DMS53 treated with DMSO at 0.1 percent for 48 hours (cell line): Measurements from ENCODE around the gene TMEM33.

ENCODE experiments used
- DNase-seq: peaks from one replicate; lab custom pipeline; 2025; ENCODE audit not compliant: unreplicated experiment; lab: John Stamatoyannopoulos, UW

TMEM33 gene

DNA sequence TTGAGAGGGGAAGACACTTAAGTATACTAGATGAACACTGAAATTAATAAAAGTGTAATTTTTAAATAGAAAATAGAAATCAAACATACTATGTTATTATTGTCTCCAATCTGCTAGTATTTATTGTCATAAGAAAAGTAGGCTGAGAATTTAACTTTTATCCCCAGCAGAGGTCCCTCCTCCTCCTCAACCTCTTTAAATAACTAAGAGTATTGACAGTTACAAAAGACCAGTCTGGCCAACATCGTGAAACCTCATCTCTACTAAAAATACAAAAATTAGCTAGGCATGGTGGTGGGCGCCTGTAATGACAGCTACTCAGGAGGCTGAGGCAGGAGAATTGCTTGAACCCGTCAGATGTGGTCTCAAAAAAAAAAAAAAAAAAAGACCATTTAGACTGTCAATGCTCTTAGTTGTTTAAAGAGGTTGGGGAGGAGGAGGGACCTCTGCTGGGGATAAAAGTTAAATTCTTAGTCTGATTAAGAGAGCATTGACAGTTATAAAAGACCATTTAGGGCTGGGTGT lies 59.3 kb downstream of the TMEM33 start:
- DNase-seq: no peak

DNA sequence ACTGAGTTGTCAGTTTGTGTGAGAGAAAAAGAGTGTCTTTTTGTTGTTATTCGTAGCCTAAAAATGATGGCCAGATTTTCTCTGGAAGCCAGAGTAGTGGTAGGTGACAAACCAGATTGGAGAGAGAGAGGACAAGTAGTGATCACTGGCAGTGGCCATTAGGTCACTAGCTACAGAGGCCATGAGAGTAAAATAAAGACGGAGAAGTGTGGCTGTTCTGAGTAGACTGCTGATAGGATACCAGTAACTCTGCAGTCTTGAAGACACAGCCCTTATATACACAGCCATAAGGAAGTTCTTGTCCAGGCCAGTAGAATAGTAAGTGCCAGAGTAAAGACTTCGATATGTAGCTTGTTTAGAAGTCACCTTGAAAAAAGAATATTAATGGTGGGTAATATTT lies 62.8 kb downstream of the TMEM33 start:
- no peak for DNase-seq

DNA sequence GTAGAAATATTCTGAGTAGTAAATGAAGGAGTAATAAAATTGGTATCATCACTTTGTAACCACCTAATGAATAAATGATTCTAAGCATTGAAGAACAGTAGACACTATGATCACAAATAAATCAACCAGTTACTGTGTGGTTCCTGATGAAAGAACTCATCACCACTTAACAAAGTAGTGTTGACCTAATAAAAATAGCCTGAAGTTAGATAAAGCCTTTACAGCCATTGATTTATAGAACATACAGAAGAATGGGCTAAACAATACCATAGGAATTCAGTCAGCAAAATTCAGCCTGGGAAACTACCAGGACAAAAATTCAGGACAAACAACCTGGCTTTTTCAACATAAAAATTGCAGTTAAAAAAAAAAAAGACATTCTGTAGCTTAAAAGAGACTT lies 64.1 kb downstream of the TMEM33 start:
- DNase-seq: no peak

DNA sequence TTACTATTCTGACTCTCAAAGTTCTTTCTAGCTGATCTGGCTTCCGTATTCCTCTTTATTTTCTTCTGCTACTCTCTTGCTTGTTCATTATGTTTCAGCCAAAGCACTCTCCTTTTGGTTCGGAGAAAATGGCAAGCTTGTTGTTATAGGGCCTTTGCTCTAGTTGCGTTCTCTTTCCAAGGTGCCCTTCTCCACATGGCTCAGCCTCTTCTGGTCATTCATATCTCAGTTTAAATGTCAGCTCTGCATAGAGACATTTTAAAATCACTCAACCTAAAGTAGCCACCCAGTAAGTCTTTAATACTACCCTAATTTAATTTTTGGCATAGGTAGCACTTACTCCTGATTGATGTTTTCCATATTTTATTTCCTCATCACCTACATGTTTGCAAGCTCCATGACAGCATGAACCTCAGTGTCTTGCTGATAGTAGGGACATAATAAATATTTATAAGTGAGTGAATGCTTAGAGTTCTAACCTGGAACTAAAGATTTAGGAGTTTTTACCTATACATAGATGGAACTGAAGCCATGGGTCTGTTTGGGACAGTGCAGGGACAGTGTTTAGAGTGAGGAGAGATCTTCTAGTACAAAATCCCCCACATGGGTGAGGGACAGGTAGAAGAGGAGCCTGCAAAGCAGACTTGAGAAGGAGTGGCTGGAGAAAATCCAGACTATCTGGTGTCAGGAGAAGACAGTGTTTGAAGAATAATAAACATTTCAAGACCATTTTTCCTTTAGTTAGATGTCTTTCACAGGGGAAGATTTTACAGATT lies 73.0 kb downstream of the TMEM33 start:
- no peak for DNase-seq
